HepG2 (cell line): ENCODE measurements around the gene PRSS16. TPM values are rescaled to one million over a fixed set of nuclear protein-coding genes. Genes with fewer than 3 reads are reported as not detected.
A peak's percentile ranks its signal among the peaks of the same experiment; 100 is the strongest.

ENCODE experiments used
- ARID5B ChIP-seq: IDR thresholded peaks from 2 replicates; pipeline ENCODE4 v1.4.0; 2020; ENCODE audit warnings: mild to moderate bottlenecking, missing genetic modification reagents
- CBX1 ChIP-seq: IDR thresholded peaks from one replicate; pipeline ENCODE4 v1.6.1; 2016; ENCODE audit warnings: antibody characterized with exemption, low read depth
- DRAP1 ChIP-seq: IDR thresholded peaks from 2 replicates; pipeline ENCODE4 v1.6.1; 2016; ENCODE audit warnings: missing genetic modification reagents, missing compliant biosample characterization
- HMGXB4 ChIP-seq, 2 experiments: sonication (generic) in 1 of 2; formaldehyde crosslinking in 1 of 2; IDR thresholded peaks; 2 replicates each; pipeline versions ENCODE4 v1.4.0 to v1.6.1; 2018 to 2020; ENCODE audit warnings: missing genetic modification reagents in 2 of 2, borderline replicate concordance in 1 of 2, low read depth in 1 of 2, mild to moderate bottlenecking in 1 of 2, missing biosample characterization in 1 of 2
- NFIC ChIP-seq: IDR thresholded peaks from 2 replicates; pipeline ENCODE4 v1.6.1; 2012; ENCODE audit warnings: mild to moderate bottlenecking, low read length, inconsistent platforms
- PHF8 ChIP-seq: sonication (generic); formaldehyde crosslinking; IDR thresholded peaks from 2 replicates; pipeline ENCODE4 v1.5.0; 2020; ENCODE audit warnings: missing genetic modification reagents
- RCOR2 ChIP-seq: IDR thresholded peaks from 2 replicates; pipeline ENCODE4 v1.6.1; 2016; ENCODE audit warnings: missing biosample characterization, missing genetic modification reagents
- SAP130 ChIP-seq: IDR thresholded peaks from 2 replicates; pipeline ENCODE4 v1.6.1; 2016; ENCODE audit warnings: low read depth
- SMAD3 ChIP-seq: sonication (generic); formaldehyde crosslinking; IDR thresholded peaks from 2 replicates; pipeline ENCODE4 v1.4.0; 2020; ENCODE audit warnings: missing genetic modification reagents
- SOX5 ChIP-seq: IDR thresholded peaks from 2 replicates; pipeline ENCODE4 v1.6.1; 2016; ENCODE audit warnings: borderline replicate concordance
- SRF ChIP-seq: IDR thresholded peaks from 2 replicates; pipeline ENCODE4 v1.6.1; 2011; ENCODE audit warnings: mild to moderate bottlenecking, low read depth, low read length, moderate library complexity
- SRSF9 ChIP-seq: fragments of 200-400 bp; formaldehyde crosslinking; IDR thresholded peaks from 2 replicates; pipeline ENCODE4 v1.6.1; 2018; ENCODE audit warnings: borderline replicate concordance, mild to moderate bottlenecking, low read depth, low read length; ENCODE audit not compliant: insufficient read depth, poor library complexity, severe bottlenecking
- TFAP4 ChIP-seq: sonication (generic); IDR thresholded peaks from 2 replicates; pipeline ENCODE4 v1.6.1; 2016; ENCODE audit warnings: low read depth, borderline replicate concordance
- THAP11 ChIP-seq: IDR thresholded peaks from 2 replicates; pipeline ENCODE4 v1.6.1; 2016; ENCODE audit warnings: missing biosample characterization, missing genetic modification reagents
- ZNF609 ChIP-seq: sonication (generic); formaldehyde crosslinking; IDR thresholded peaks from 2 replicates; pipeline ENCODE4 v1.4.0; 2020; ENCODE audit warnings: mild to moderate bottlenecking, missing genetic modification reagents, borderline replicate concordance
- ZNF614 ChIP-seq: IDR thresholded peaks from 2 replicates; pipeline ENCODE4 v1.6.1; 2018; ENCODE audit warnings: missing biosample characterization, missing genetic modification reagents, inconsistent platforms, borderline replicate concordance
- polyA plus RNA-seq, 8 experiments: library from polyadenylated mRNA; depleted of rRNA in 3 of 8; stranded (reverse) in 7 of 8; unstranded in 1 of 8; fragments of >200 nt; fragmentation: Illumina TruSeq in 4 of 8; extraction: Trizol in 4 of 8; gene quantifications; 2 replicates each; pipeline versions ENCODE4 v1.2.1 to v1.2.3, GENCODE V29; 2011 to 2016; ENCODE audit warnings: low read depth in 4 of 8, missing spikeins in 1 of 8, mixed read lengths in 1 of 8; ENCODE audit not compliant: insufficient read depth in 1 of 8
- total RNA-seq, 5 experiments: library from RNA; depleted of rRNA; stranded (reverse); fragments of >200 nt; fragmentation: Illumina TruSeq; extraction: Trizol; gene quantifications; 2 replicates each; pipeline ENCODE4 v1.2.3, GENCODE V29; 2016; ENCODE audit warnings: low read depth in 1 of 5

The PRSS16 gene
- total and polyA plus RNA-seq, 2 of the 13 experiments (the other 11 are each of a cell fraction or from before 2014, with no cell fraction given) = not detected

- TF ChIP-seq DRAP1 (CRISPR knock-in tag) (peak; percentile 32; the same call in 1 of the 2 replicates), ZNF609 (CRISPR knock-in tag) (no peak), SOX5 (CRISPR knock-in tag) (0 out of 2 replicates have a peak, but pooled peaks have one; percentile 13), SRSF9 (no peak), HMGXB4 (CRISPR knock-in tag; IDR thresholded peaks at IDR 0.05; ENCODE audit: borderline replicate concordance in 1 of 2, low read depth in 1 of 2) (peak; percentile 70 to 85; a peak in 2 of 4 replicates), PHF8 (CRISPR knock-in tag) (no peak), ARID5B (CRISPR knock-in tag) (peak; percentile 29; the same call in 1 of the 2 replicates), NFIC (0 out of 2 replicates have a peak, but pooled peaks have one; percentile 25), ZNF614 (CRISPR knock-in tag) (0 out of 2 replicates have a peak, but pooled peaks have one; percentile 48), SRF (0 out of 2 replicates have a peak, but pooled peaks have one; percentile 28), SAP130 (0 out of 2 replicates have a peak, but pooled peaks have one; percentile 13), THAP11 (CRISPR knock-in tag) (0 out of 2 replicates have a peak, but pooled peaks have one; percentile 23), TFAP4 (no peak), SMAD3 (CRISPR knock-in tag) (0 out of 2 replicates have a peak, but pooled peaks have one; percentile 32), CBX1 (no peak), RCOR2 (CRISPR knock-in tag) (0 out of 2 replicates have a peak, but pooled peaks have one; percentile 18)
These were observed 46.1 kb downstream of the PRSS16 start (continued) for GRCh38 chr6:27293436-27294098.
